ENCODE results near the gene SLC6A5.

The SLC6A5 gene

GRCh38 chr11:20627701-20628100, 28.3 kb downstream of the SLC6A5 start:
- no peaks in the 10 kb centered on the region; the same call in 1 of the 2 replicates for H3K4me1 ChIP-seq (ENCODE audit: insufficient read depth, low read length)

DNA sequence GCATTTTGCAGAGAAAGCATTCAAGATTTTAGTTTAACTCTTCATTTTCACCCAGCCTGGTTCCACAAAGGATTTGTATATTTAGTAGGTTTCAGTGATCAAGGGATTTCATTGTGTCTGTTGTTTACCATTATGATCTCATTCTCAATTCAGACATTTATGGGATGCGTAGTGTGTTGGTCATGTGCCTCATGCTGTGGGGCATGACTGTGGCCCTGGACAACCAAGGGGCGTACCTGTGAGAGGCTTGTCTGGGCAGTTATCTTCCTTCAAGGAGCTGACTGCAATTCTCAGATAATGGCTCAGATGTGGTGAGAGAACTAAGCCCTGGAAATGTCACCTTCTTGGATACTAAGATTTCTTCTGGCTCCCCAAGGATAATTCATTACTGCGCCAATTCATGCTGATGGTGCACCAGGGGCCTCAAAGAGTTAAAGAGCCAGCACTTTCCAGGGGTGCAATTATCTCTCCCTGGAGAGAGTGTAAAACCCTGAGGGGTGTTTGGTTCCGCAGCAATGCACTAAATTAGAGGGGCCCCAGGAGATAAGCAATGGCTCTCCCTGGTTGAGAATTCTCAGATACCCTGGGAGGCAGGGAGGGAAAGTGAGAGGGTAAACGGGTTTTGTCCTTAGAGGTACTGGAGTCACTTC, 32.2 kb downstream of the SLC6A5 start:
- no peaks in the 10 kb centered on the region for H3K9me3 ChIP-seq (ENCODE audit: insufficient read depth, low read depth, low read length)
- no peak overlapping the region for H3K27ac ChIP-seq (ENCODE audit: low read length)
- 0 out of 2 replicates have a peak, but pooled peaks cover 3% of the 10 kb centered on the region for H3K4me1 ChIP-seq (ENCODE audit: insufficient read depth, low read length)
- H3K27me3 ChIP-seq (ENCODE audit: insufficient read depth, low read length), result no peaks in the 10 kb centered on the region
- H3K4me3 ChIP-seq (ENCODE audit: low read length), result no peak overlapping the region
- H3K36me3 ChIP-seq (ENCODE audit: insufficient read depth, low read depth, low read length), result no peaks in the 10 kb centered on the region
- H3K9ac ChIP-seq (ENCODE audit: low read depth, low read length), result no peak overlapping the region

More at GRCh38 chr11:20627701-20628100, 28.3 kb downstream of the SLC6A5 start:
- no peak overlapping the region for H3K4me3 ChIP-seq (ENCODE audit: low read length)
- H3K27me3 ChIP-seq (ENCODE audit: insufficient read depth, low read length), result peaks cover 2% of the 10 kb centered on the region; the same call in 1 of the 2 replicates
- H3K9ac ChIP-seq (ENCODE audit: low read depth, low read length), result no peak overlapping the region
- H3K27ac ChIP-seq (ENCODE audit: low read length), result no peak overlapping the region
- H3K9me3 ChIP-seq (ENCODE audit: insufficient read depth, low read depth, low read length), result no peaks in the 10 kb centered on the region
- no peaks in the 10 kb centered on the region for H3K36me3 ChIP-seq (ENCODE audit: insufficient read depth, low read depth, low read length)

- Histone ChIP-seq H3K27me3 (ENCODE audit: insufficient read depth, low read length) (no peaks in the 10 kb centered on the region), H3K27ac (ENCODE audit: low read length) (no peak overlapping the region), H3K9ac (ENCODE audit: low read depth, low read length) (no peak overlapping the region), H3K36me3 (ENCODE audit: insufficient read depth, low read depth, low read length) (no peaks in the 10 kb centered on the region), H3K4me1 (ENCODE audit: insufficient read depth, low read length) (0 out of 2 replicates have a peak, but pooled peaks cover 5% of the 10 kb centered on the region), H3K9me3 (ENCODE audit: insufficient read depth, low read depth, low read length) (no peaks in the 10 kb centered on the region), H3K4me3 (ENCODE audit: low read length) (no peak overlapping the region)
Measured at GRCh38 chr11:20632169-20632532, 32.7 kb downstream of the SLC6A5 start.

GRCh38 chr11:20634044-20634443, 34.6 kb downstream of the SLC6A5 start:
- H3K27me3 ChIP-seq (ENCODE audit: insufficient read depth, low read length), result 0 out of 2 replicates have a peak, but pooled peaks cover 3% of the 10 kb centered on the region
- 0 out of 2 replicates have a peak, but pooled peaks cover 5% of the 10 kb centered on the region for H3K4me1 ChIP-seq (ENCODE audit: insufficient read depth, low read length)
- no peak overlapping the region for H3K4me3 ChIP-seq (ENCODE audit: low read length)
- no peak overlapping the region for H3K27ac ChIP-seq (ENCODE audit: low read length)
- H3K9me3 ChIP-seq (ENCODE audit: insufficient read depth, low read depth, low read length), result no peaks in the 10 kb centered on the region
- H3K36me3 ChIP-seq (ENCODE audit: insufficient read depth, low read depth, low read length), result no peaks in the 10 kb centered on the region
- H3K9ac ChIP-seq (ENCODE audit: low read depth, low read length), result no peak overlapping the region

DNA sequence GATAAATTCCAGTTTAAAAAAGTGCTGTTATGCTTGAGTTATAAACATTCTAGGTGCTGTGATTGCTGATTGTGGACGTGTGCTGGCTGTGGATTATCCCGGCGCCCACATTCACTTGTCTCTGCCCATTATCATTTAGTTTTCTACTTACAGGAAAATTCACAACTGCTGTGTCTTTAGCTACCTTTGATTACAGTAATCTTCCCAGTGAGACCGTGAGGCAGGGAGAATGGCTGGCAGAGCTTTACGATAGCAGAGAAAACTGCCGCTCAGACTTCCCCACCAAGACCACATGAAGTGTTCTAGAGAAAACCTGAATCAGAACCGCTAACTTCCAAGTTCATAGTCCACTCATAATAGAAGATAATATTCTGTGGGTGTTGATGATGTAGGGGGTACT, 35.4 kb downstream of the SLC6A5 start:
- no peaks in the 10 kb centered on the region for H3K9me3 ChIP-seq (ENCODE audit: insufficient read depth, low read depth, low read length)
- no peak overlapping the region for H3K27ac ChIP-seq (ENCODE audit: low read length)
- H3K36me3 ChIP-seq (ENCODE audit: insufficient read depth, low read depth, low read length), result no peaks in the 10 kb centered on the region
- H3K4me3 ChIP-seq (ENCODE audit: low read length), result no peak overlapping the region
- 0 out of 2 replicates have a peak, but pooled peaks cover 5% of the 10 kb centered on the region for H3K4me1 ChIP-seq (ENCODE audit: insufficient read depth, low read length)
- peaks cover 10% of the 10 kb centered on the region; the same call in 1 of the 2 replicates for H3K27me3 ChIP-seq (ENCODE audit: insufficient read depth, low read length)
- H3K9ac ChIP-seq (ENCODE audit: low read depth, low read length), result no peak overlapping the region

GRCh38 chr11:20638074-20638473, 38.7 kb downstream of the SLC6A5 start:
- Histone ChIP-seq H3K27ac (ENCODE audit: low read length) (no peak overlapping the region), H3K4me1 (ENCODE audit: insufficient read depth, low read length) (0 out of 2 replicates have a peak, but pooled peaks cover 5% of the 10 kb centered on the region), H3K9me3 (ENCODE audit: insufficient read depth, low read depth, low read length) (no peaks in the 10 kb centered on the region), H3K27me3 (ENCODE audit: insufficient read depth, low read length) (peaks cover 11% of the 10 kb centered on the region; the same call in 1 of the 2 replicates), H3K36me3 (ENCODE audit: insufficient read depth, low read depth, low read length) (no peaks in the 10 kb centered on the region), H3K9ac (ENCODE audit: low read depth, low read length) (no peak overlapping the region), H3K4me3 (ENCODE audit: low read length) (no peak overlapping the region)

- Histone ChIP-seq H3K36me3 (ENCODE audit: insufficient read depth, low read depth, low read length) (no peaks in the 10 kb centered on the region), H3K27me3 (ENCODE audit: insufficient read depth, low read length) (peaks cover 11% of the 10 kb centered on the region; the same call in 1 of the 2 replicates), H3K9ac (ENCODE audit: low read depth, low read length) (no peak overlapping the region), H3K9me3 (ENCODE audit: insufficient read depth, low read depth, low read length) (no peaks in the 10 kb centered on the region), H3K27ac (ENCODE audit: low read length) (no peak overlapping the region), H3K4me3 (ENCODE audit: low read length) (no peak overlapping the region), H3K4me1 (ENCODE audit: insufficient read depth, low read length) (0 out of 2 replicates have a peak, but pooled peaks cover 5% of the 10 kb centered on the region)
Measured at GRCh38 chr11:20639688-20640087, 40.3 kb downstream of the SLC6A5 start.

DNA sequence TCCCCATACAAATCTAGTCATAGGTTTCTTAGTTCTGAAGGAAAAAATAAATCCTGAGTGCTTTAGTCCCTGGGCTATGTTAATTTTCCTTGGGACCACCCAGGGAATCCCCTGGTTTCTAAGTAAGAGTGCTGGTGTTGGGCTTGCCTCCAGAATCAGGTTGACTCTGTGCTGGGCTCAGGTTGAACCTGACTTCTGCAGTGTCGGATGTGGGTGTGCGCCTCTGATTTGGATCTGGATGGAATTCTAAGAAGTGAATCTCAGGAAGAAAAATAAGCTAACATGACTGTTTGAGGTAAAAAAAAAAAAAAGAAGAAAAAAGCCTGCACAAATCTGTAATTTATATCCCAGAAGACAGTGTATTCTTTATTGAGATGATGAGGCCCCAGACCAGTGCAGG, 41.0 kb downstream of the SLC6A5 start:
- Histone ChIP-seq H3K9me3 (ENCODE audit: insufficient read depth, low read depth, low read length) (no peaks in the 10 kb centered on the region), H3K4me1 (ENCODE audit: insufficient read depth, low read length) (0 out of 2 replicates have a peak, but pooled peaks cover 5% of the 10 kb centered on the region), H3K27me3 (ENCODE audit: insufficient read depth, low read length) (peaks cover 11% of the 10 kb centered on the region; the same call in 1 of the 2 replicates), H3K36me3 (ENCODE audit: insufficient read depth, low read depth, low read length) (no peaks in the 10 kb centered on the region), H3K4me3 (ENCODE audit: low read length) (no peak overlapping the region), H3K27ac (ENCODE audit: low read length) (no peak overlapping the region), H3K9ac (ENCODE audit: low read depth, low read length) (no peak overlapping the region)

- Histone ChIP-seq H3K4me1 (ENCODE audit: insufficient read depth, low read length) (peaks cover 4% of the 10 kb centered on the region; the same call in 1 of the 2 replicates), H3K9ac (ENCODE audit: low read depth, low read length) (no peak overlapping the region), H3K9me3 (ENCODE audit: insufficient read depth, low read depth, low read length) (no peaks in the 10 kb centered on the region), H3K36me3 (ENCODE audit: insufficient read depth, low read depth, low read length) (no peaks in the 10 kb centered on the region), H3K27me3 (ENCODE audit: insufficient read depth, low read length) (peaks cover 5% of the 10 kb centered on the region; the same call in 1 of the 2 replicates), H3K4me3 (ENCODE audit: low read length) (no peak overlapping the region), H3K27ac (ENCODE audit: low read length) (no peak overlapping the region)
Measured at GRCh38 chr11:20644360-20644759, 45.0 kb downstream of the SLC6A5 start.

- Histone ChIP-seq H3K9me3 (ENCODE audit: insufficient read depth, low read depth, low read length) (no peaks in the 10 kb centered on the region), H3K4me1 (ENCODE audit: insufficient read depth, low read length) (peaks cover 4% of the 10 kb centered on the region; the same call in 1 of the 2 replicates), H3K36me3 (ENCODE audit: insufficient read depth, low read depth, low read length) (no peaks in the 10 kb centered on the region), H3K27me3 (ENCODE audit: insufficient read depth, low read length) (no peaks in the 10 kb centered on the region), H3K27ac (ENCODE audit: low read length) (no peak overlapping the region), H3K9ac (ENCODE audit: low read depth, low read length) (no peak overlapping the region), H3K4me3 (ENCODE audit: low read length) (no peak overlapping the region)
Measured at GRCh38 chr11:20647976-20648565, 48.7 kb downstream of the SLC6A5 start.

DNA sequence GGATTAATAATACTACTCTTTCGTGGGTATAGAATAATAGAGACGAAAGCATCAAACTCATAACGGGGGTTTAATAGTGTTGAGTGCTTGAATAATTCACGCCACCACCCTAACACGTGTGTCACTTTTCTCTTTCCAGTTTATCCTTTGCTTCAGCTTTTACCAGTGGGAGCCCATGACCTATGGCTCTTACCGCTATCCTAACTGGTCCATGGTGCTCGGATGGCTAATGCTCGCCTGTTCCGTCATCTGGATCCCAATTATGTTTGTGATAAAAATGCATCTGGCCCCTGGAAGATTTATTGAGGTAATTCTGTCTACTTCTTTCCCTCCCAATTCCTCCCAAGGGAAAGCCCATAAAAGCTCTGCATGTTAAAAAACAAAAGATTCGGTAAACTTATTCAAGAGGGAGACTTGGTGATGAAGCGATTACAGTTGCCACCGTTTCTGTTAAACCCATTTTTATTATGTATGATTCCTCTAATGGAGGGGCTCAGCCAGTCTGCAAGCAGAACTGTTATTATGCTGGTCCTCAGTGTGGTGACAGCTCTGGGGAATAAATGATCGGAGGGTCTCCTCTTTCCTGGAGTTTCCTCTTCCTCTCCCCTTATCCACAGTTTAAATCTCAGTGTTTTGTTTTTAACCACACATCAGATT, 52.9 kb downstream of the SLC6A5 start:
- H3K27me3 ChIP-seq (ENCODE audit: insufficient read depth, low read length), result no peaks in the 10 kb centered on the region
- H3K4me3 ChIP-seq (ENCODE audit: low read length), result no peak overlapping the region
- H3K36me3 ChIP-seq (ENCODE audit: insufficient read depth, low read depth, low read length), result no peaks in the 10 kb centered on the region
- H3K9ac ChIP-seq (ENCODE audit: low read depth, low read length), result no peak overlapping the region
- H3K4me1 ChIP-seq (ENCODE audit: insufficient read depth, low read length), result no peaks in the 10 kb centered on the region; the same call in 1 of the 2 replicates
- no peak overlapping the region for H3K27ac ChIP-seq (ENCODE audit: low read length)
- no peaks in the 10 kb centered on the region for H3K9me3 ChIP-seq (ENCODE audit: insufficient read depth, low read depth, low read length)
